ENCODE measurements around the gene RTL1.

GRCh38 chr14:100851586-100851916 lies 52.0 kb downstream of the RTL1 start:
- TF ChIP-seq, protein P1, sequence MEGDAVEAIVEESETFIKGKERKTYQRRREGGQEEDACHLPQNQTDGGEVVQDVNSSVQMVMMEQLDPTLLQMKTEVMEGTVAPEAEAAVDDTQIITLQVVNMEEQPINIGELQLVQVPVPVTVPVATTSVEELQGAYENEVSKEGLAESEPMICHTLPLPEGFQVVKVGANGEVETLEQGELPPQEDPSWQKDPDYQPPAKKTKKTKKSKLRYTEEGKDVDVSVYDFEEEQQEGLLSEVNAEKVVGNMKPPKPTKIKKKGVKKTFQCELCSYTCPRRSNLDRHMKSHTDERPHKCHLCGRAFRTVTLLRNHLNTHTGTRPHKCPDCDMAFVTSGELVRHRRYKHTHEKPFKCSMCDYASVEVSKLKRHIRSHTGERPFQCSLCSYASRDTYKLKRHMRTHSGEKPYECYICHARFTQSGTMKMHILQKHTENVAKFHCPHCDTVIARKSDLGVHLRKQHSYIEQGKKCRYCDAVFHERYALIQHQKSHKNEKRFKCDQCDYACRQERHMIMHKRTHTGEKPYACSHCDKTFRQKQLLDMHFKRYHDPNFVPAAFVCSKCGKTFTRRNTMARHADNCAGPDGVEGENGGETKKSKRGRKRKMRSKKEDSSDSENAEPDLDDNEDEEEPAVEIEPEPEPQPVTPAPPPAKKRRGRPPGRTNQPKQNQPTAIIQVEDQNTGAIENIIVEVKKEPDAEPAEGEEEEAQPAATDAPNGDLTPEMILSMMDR (IDR thresholded peaks at IDR 0.05), result no peak
- TF ChIP-seq POLR2A (IDR thresholded peaks at IDR 0.05), result no peak

Data from heart left ventricle (tissue), 13 donors.